Daoy (cell line): Measurements from ENCODE around the gene CCSER1. TPM values are rescaled to one million over a fixed set of nuclear protein-coding genes. Genes with fewer than 3 reads are reported as not detected.
"Not testable (repeated sequence)": the region's sequence is repeated elsewhere in the genome, so short reads cannot be mapped to it uniquely, and the experiment has no call there.

Source experiments
- DNase-seq: peaks from one replicate; pipeline ENCODE4 v3.0.0-alpha.2; 2015; ENCODE audit warnings: low read depth
- total RNA-seq: library from RNA; depleted of rRNA; stranded (reverse); fragments of >200 nt; shearing (Covaris generic); gene quantifications from 2 replicates; pipeline ENCODE4 v1.2.3, GENCODE V29; 2014; rRNA removed

CCSER1 gene
- total RNA-seq, 1 experiment from 2014 or later = 1.0 TPM

GRCh38 chr4:91577864-91578263 lies 1450.7 kb downstream of the CCSER1 start:
- DNase-seq = no peak

- no peak for DNase-seq
These were observed 1463.1 kb downstream of the CCSER1 start for GRCh38 chr4:91590260-91590659.

GRCh38 chr4:91592125-91592524 lies 1464.9 kb downstream of the CCSER1 start:
- no peak for DNase-seq

GRCh38 chr4:91596718-91597117 lies 1469.5 kb downstream of the CCSER1 start:
- no peak for DNase-seq

- DNase-seq = no peak
These were observed 1471.5 kb downstream of the CCSER1 start for GRCh38 chr4:91598696-91599095.

- DNase-seq = no peak
These were observed 1473.1 kb downstream of the CCSER1 start for GRCh38 chr4:91600301-91600700.

- no peak for DNase-seq
These were observed 1474.2 kb downstream of the CCSER1 start for GRCh38 chr4:91601401-91601800.

- no peak for DNase-seq
These were observed 1484.6 kb downstream of the CCSER1 start for GRCh38 chr4:91611782-91612181.

GRCh38 chr4:91620952-91621351 lies 1493.8 kb downstream of the CCSER1 start:
- DNase-seq = no peak

GRCh38 chr4:91621446-91621845 lies 1494.3 kb downstream of the CCSER1 start:
- no peak for DNase-seq

- DNase-seq = no peak
These were observed 1495.9 kb downstream of the CCSER1 start for GRCh38 chr4:91622925-91623602.

GRCh38 chr4:91623603-91623967 lies 1496.4 kb downstream of the CCSER1 start:
- DNase-seq = not testable (repeated sequence)

- DNase-seq = no peak
These were observed 1502.9 kb downstream of the CCSER1 start for GRCh38 chr4:91630054-91630453.

- no peak for DNase-seq
These were observed 1503.6 kb downstream of the CCSER1 start for GRCh38 chr4:91630764-91631163.

GRCh38 chr4:91631335-91631734 lies 1504.1 kb downstream of the CCSER1 start:
- no peak for DNase-seq

GRCh38 chr4:91636083-91636482 lies 1508.9 kb downstream of the CCSER1 start:
- no peak for DNase-seq

Other genes starting within 250 kb of the CCSER1 start
- gene MMRN1, start 232.5 kb upstream of the CCSER1 start, total RNA-seq = not detected in 2 replicates